GM21528 (cell line): ENCODE results near the gene HECW1.
"Not testable (repeated sequence)": the region's sequence is repeated elsewhere in the genome, so short reads cannot be mapped to it uniquely, and the experiment has no call there.

ENCODE experiments used
- ATAC-seq: cut with Tn5 transposase; IDR thresholded peaks from one replicate; pipeline ENCODE4 v1.9.1; 2021; ENCODE audit warnings: mild to moderate bottlenecking, moderate library complexity; ENCODE audit not compliant: unreplicated experiment, low FRiP score

The HECW1 gene

DNA sequence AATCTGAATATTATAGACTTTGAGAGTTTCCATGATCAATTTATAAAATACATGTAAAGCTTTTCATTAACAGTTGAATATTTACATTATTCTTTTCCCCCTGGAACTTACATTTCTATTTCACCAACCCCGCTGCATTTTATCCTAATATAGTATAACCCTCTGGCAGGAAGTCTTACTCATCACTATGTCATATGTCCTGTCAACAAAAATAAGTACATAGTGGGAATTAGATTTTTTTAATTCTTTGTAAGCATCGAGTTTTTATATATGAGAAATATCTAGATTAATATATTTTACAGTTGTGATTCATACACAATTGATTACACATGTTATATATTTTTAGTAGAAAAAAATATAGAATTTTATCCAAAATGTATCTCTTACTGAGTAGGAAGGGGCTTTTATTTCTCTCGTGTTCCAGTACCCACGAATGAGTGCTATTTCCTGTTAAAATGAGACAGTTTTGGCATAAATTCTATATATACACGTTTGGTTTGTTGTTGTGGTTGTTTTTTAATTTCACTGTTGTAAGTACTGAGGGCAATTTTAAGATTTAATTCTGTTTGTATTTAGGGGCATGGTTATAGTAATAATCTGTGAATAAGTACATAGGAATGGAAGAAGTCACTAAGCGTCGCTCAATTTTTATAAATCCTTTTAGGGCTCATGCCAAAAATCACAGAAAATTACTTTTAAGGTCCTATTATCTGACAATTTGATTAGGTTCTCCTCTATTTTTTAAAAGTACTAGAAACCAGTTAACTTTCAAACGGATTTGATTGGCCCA lies 87.1 kb downstream of the HECW1 start:
- no peak for ATAC-seq

DNA sequence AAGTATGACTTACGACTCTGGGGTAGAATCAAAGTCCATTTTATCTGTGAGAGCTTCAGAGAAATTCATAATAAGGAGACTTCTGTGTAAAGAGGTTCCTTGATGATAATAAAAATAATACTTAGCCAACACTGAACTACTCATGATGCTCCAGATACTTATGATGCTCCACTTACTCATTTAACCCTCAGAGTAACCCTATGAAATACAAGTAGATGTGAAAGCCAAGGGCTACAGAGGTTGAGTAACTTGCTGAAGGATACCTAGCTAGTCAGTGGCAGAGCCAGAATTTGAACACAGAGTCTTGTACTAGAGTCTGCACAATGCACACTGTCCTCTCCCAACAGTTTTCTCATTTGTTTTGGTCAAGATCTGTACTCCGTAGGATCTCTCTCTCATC lies 89.5 kb downstream of the HECW1 start:
- no peak for ATAC-seq

DNA sequence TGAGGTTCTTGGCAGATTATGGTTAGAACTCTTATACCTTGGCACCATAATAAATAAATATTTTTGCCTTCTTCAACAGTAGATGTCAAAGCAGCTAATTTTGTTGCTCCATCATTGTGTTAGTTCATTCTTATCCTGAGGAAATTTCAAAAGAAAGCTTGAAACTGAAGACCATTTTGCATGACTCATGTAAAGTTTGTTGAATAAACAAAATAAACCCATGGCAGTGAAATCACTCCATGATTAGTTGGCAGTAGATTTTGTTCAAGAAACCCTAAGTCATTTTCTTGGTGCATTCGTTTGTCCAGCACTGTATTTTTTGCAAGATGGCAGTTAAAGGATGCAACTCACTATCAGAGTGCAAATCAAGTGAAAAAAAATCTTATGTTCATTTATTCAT lies 91.6 kb downstream of the HECW1 start:
- ATAC-seq: no peak

DNA sequence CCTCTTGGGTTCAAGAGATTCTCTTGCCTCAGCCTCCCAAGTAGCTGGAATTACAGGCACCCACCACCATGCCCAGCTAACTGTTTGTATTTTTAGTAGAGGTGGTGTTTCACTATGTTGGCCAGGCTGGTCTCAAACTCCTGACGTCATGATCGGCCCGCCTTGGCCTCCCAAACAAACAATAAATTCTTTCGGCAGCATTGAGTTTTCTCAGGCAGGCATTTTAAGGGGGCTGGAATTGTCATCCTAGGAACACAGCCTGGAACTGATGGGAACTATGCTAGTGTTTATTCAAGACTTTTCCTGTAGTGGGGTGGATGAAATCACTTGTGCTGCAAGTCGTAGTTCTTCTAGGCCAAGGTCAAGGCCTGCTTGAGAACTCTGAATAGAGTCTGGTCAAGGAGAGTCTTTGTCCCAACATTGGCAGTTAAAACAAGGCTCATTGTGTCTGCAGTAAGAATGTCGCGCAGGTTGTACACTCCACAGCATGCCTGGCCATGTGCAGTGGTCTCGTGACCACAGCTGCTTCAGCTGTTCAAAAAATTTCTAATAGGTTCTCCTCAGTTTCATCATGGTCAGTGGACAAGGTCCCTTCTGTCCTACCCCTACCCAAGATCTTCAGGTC lies 92.8 kb downstream of the HECW1 start:
- ATAC-seq: no peak

DNA sequence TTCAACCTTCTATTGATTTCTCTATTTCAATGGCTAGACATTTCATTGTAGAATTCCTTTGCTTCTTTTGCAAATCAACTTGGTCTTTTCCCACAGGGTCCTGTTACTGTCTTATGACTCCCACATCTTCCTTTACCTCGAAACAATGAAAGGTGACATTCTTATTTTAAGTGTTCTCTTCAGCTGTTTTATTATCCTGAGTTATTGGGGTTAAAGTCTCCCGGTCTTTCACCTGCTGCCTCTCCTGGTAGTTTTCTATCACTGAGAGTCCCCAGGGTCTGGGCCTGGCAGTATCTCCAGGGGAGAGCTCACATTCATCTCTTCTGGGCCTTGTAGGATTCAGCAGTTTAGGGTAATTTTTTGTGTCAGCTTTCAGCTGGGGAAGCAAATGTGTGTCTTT lies 95.8 kb downstream of the HECW1 start:
- no peak for ATAC-seq

DNA sequence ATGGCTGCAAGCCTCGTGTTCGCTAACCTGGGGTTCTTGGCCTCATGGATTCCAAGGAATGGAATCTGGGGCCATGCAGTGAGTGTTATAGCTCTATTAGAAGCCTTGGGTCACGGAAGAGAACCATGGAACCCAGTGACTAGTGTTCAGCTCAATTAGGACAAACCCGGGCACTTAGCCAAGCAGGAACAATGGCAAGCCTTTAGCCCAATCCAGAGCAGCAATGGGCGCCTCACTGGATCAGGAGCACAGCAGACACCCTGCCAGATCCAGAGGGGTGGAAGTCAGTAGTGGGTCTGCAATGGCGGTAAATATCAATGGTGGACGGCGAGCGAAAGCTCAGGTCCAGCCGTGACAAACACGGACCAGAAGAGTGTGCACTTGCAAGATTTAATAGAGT lies 98.1 kb downstream of the HECW1 start:
- ATAC-seq: not testable (repeated sequence)

DNA sequence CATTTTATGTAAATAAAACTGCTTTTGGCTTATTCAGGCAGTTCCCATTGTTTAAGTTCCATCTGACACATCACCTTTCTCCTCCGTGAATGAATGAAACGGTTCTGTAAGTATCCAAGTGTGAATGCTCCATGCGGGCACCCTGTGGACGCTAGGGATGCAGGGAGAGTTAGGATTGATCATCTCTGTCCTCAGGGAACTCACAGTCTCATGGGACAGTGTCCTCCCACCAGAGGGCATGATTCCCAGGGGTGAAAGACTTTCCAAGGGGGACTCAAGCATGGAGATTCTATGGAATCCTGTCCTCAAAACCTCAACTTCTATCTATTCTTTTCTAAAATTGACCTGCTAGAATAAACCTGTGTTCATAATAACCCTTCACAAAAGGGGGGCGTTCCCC lies 98.8 kb downstream of the HECW1 start:
- no peak for ATAC-seq

DNA sequence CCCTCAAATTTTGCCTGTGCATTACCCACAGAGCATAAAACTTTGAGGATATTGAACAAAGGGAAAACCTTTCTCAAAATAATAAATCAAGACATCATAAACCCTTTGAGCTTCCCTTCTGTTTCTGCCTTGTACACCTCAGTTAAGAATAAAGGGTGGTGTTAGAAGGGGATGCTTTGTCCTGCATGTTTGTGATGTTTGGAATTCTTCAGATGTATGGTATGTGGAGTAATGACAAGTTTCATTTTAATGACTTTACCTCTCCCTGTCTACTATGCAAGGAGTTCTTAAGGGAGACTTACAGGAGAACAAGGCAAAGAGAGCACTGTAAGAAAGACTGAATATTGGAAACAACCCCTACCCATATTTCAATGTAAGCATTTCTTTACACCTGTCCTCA lies 99.2 kb downstream of the HECW1 start:
- no peak for ATAC-seq

DNA sequence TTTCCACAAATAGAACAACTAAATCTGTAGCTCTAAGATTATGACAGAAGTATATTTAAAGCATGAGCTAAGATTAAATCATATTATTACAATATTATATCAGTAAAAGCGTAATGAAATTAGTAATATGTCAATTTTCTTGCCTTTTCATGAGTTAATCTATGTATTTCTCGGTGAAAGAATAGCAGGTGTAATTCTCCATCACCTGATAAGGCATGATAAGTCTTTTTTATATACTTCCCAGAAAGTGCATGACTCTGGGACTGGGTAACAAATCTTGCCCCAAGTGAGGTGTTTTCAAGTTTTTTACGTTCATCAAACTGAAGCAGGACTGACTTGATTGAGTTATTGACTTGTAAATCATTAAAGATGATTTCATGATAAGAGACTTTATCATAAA lies 100.5 kb downstream of the HECW1 start:
- no peak for ATAC-seq

DNA sequence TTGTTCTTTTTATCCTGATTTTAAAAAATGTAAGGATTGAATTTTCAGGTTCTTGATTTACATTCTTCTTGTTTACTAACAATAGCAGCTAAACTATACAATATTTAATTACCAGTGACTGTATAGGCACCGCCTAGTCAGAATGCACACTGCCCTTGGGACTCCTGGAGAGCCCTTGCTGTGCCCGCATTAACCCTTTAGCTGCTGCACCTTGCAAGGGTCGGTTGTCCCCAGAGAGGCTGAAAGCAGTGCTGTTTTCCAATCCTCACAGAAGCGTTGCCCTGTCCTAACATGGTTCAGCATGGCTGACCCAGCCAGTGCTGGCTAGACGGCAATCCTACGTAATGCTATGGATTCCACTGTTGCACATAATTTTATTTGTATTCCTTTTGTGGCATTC lies 102.6 kb downstream of the HECW1 start:
- no peak for ATAC-seq

DNA sequence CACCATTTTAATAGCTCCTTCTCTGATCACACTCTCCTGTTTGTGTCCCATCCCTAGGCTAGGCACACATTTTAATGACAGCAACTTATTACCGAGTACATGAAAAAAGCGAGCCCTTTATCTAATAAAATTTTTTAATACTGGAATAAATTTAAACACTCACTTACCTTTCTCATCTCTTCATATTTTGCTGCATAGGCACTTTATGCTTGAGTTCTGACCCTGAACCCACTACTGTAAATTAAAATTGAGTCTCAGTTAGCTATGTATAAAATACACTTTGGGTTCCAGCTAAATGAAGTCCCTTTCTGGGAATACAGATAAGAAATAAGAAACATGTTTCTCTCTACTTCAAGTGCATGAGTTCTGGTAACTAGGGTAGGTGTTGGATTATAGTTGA lies 104.6 kb downstream of the HECW1 start:
- ATAC-seq: no peak

DNA sequence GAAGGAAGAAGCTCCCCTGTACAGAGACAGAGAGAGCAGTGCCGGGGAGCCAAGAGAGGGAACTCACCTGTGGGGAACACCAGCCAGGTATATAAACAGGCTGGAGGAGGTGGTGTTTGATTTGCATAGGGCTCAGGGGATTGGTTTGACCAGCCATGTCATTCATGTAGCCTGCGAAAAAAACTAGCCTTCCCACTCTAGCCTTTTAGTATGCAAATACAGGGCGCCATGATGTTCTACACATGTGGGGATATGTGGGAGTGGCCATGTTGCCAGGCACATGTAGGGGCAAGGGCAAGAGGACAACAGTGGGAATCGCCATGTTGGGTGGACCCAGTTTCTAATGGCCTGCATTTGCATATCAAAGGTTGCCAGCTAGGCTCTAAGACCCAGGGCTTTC lies 106.5 kb downstream of the HECW1 start:
- not testable (repeated sequence) for ATAC-seq

DNA sequence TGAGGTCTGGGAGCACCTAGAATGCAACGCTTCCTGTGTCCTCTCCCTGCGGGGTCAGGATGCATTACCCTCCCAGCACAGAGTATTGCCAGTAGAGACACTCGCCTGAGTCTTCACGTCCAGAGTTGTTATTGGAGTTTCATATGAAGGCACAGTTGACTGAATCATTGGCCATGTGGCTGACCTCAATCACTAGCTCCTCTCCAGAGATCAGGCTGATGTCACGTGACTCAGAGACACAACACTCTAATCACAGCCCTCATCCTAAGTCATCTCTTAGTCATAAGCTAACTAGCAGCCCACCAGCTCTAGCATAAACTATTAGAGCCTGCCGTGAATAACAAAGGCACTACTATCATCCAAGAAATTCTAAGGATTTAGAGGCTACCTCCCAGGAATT lies 107.8 kb downstream of the HECW1 start:
- no peak for ATAC-seq

DNA sequence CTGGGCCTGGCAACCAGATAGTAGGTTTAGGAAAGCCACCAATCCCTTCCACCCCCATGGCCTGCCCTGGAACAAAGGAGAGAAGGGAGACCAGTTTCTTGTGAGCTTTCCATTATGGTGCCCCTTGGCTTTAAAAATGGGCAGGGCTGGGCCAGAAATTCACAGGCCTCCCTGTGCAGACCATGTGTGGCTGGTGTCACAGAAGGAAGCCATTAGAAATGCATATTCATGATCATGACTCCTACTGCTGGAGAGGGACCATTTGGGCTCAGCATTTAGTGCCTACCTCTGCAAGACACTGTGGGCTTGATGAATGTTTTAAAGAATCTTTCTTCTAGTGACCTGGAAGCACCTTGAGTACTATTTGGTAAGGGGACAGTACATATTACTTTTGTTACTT lies 108.3 kb downstream of the HECW1 start:
- no peak for ATAC-seq

DNA sequence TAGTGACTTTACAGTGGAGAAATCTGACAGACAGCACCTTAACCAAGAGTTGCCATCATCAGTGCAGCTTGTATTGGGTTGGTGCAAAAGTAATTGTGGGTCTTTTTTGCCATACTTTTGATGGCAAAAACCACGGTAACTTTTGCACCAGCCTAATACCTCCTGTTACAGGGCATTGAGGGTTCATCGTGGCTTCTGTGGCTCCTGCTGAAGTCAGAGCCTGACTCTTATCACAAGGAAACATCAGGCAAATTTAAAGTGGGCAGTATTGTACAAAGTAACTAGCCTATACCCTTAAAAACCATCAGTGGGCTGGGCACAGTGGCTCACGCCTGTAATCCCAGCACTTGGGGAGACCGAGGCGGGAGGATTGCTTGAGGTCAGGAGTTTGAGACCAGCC lies 117.4 kb downstream of the HECW1 start:
- no peak for ATAC-seq

DNA sequence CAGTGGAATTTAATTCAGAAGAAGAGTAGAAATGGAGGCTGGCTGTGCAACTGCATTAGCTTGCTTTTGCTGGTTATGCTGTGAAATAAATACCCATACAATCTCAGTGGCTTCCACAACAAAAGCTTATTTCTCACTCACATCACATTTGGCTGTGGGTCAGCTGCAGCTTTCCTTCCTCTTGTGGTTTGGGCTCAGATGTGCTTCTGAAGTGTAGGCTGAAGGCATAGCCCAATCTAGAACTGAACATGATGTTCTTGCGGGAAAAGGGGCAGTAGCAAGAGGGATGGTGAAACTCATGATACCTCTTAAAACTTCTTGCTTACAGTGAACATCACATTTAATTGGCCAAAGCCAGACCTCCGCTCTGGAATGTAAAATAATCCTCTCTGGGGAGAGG lies 119.9 kb downstream of the HECW1 start:
- no peak for ATAC-seq

DNA sequence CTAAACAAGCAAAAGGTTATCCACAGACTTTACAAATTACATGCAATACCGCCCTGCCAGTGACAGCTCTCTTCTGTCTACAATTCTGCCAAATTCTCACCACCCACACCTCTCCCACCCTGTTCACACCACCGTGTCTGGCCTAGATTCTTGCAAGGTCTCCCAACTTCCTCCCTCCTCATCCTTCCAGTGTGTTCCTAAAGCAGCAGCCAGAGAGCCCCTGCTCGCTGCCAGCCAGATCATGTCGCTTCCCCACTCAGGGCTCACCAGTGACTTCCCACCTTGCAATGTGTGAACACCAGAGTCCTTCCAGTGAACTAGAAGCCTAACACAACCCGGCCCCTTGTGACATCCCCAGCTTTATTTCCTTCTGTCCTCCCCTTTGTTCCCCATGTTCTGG lies 121.6 kb downstream of the HECW1 start:
- no peak for ATAC-seq

DNA sequence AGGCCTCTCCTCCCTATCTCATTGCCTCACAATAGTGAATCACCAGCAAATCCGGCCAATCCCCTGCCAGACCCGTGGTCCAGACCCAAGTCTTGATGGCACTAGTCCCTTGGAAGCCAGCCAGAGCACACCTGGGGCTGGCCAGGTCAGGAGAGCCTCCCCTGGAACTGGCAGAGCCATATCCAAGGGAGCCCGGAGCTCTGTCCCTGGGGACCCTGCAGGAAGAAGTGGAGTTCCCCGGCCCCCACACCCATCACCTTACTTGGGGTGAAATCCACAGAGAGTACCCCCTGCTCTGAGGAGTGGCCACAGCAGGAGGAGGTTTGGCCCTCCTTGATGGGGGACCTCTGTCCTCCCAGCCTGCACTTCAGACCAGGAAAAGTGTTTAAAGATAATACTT lies 122.5 kb downstream of the HECW1 start:
- no peak for ATAC-seq

DNA sequence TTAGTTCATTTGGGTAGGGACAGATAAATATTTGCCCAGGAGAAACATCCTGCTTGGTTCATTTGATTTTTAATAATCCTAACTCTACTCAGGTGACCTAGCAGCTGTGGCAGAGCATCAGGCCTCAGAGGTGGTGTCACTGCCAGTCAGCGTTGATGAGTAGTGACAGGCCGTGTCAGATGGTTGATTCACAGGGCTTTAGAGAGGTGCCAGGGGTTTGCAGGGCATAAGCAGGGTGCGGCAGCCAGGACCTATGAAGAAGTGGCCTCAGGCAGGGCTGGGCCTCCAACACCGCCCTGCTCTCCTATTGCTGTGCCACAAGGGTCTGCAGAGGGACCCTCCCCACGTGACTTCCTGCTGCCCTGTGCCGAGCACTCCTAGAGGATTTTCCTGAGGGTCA lies 128.1 kb downstream of the HECW1 start:
- ATAC-seq: no peak

DNA sequence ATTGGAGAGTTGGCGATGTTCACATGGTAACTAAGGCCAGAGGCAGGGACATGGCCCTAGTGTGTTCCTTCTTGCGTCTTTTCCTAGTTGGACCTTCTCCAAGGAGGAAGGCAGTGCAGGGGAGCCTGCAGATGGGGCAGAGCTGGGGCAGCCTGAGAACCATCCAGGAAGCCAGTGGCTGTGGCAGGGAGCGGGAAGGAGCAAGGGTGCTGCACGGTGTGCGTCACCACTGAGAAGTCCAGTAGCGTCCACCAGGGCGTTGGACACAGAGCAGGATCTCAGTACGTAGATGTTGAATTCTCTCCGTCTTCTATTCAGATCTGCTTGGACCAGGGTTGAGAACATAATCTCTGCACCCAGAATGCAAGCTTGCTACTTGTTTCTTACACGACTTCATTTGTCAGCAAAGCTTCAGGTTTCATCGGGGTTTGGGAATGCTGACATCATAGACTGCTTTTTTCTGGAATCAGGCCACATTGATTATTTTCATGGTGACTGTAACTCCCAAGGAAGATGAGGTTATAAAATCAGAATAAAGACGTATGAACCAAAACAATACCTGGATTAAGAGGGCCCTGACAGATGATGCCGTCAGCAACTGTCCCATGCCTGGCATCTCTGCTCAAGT lies 130.3 kb downstream of the HECW1 start:
- no peak for ATAC-seq

DNA sequence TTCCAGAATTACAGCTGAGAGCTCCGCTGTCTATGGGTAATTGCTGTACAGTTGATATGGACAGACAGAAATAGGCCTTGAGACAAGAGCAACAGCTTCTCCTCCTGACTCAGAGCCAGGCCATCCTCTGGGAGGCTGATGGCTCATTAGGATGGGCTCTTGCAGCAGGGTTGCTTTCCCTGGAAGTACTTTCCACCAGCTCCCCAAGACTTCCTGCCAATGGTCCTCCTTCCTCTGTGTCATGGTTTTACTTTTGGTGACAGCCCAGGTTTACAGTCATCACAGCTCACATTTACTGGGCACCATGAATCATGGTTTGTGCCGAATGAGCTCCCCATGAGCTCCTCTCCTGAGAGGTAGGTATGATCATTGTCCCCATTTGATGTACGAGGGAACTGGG lies 131.8 kb downstream of the HECW1 start:
- ATAC-seq: no peak

DNA sequence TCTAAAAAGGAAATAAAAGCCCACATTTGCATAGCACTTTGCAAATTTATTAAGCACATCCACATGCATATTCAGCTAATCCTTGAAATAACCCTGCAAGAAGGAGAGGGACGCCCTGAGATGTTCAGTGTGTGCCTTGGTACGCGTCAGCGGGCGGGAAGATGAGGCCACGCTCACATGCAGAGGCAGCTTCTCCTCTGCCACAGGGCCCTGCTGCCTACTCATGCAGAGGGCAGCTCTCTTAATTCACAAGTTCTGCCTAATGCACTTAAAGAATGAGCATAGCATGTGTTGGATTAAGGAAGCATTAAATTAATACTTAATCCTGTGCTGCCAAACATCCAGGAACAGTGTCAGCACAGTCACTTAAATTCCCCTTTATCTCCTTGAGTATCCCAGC lies 132.3 kb downstream of the HECW1 start:
- ATAC-seq: no peak
